Panc1 (cell line): ENCODE data around the gene RCOR2. TPM values are rescaled to one million over a fixed set of nuclear protein-coding genes. Genes with fewer than 3 reads are reported as not detected.

Source experiments
- ATAC-seq: fragments of 200-7000 bp; cut with Tn5 transposase; 2 replicates; pipeline ENCODE4 v1.9.1; 2020; ENCODE audit warnings: mild to moderate bottlenecking, moderate library complexity
- BruUV-seq: library from RNA; stranded (reverse); fragments of 400-500 nt; replicated peaks from 2 replicates; lab custom pipeline; 2021; lab: Mats Ljungman, UMichigan
- CTCF ChIA-PET: fragments of 300-600 bp; sonication (Branson Sonifier 250); formaldehyde crosslinking; loops from one replicate; lab custom pipeline; 2022; ENCODE audit warnings: antibody characterized with exemption; lab: Charles Lee
- POLR2A ChIA-PET: fragments of 300-600 bp; sonication (Branson Sonifier 250); formaldehyde crosslinking; loops from one replicate; lab custom pipeline; 2022; ENCODE audit warnings: antibody characterized with exemption; lab: Charles Lee
- DNase-seq: peaks from one replicate; pipeline ENCODE4 v3.0.0-alpha.2; 2010; ENCODE audit warnings: low read depth, low spot score
- H3K27ac ChIP-seq: 2 replicates; pipeline ENCODE4 v1.5.1; 2011; ENCODE audit warnings: mild to moderate bottlenecking, low read length, inconsistent platforms
- H3K27me3 ChIP-seq: fragments of 200-500 bp; sonication (Bioruptor generic); 2 replicates; pipeline ENCODE4 v1.6.0; 2014; ENCODE audit warnings: low read length, inconsistent platforms; ENCODE audit not compliant: control insufficient read depth, insufficient read depth
- H3K36me3 ChIP-seq: fragments of 200-500 bp; sonication (Bioruptor generic); 2 replicates; pipeline ENCODE4 v1.5.1; 2014; ENCODE audit warnings: inconsistent platforms, mild to moderate bottlenecking, low read length, moderate library complexity; ENCODE audit not compliant: control insufficient read depth, insufficient read depth
- H3K4me1 ChIP-seq: 2 replicates; pipeline ENCODE4 v1.5.1; 2011; ENCODE audit warnings: inconsistent platforms, mild to moderate bottlenecking, low read length, moderate library complexity; ENCODE audit not compliant: control insufficient read depth, insufficient read depth
- H3K4me3 ChIP-seq, 2 experiments: 2 replicates each; pipeline ENCODE4 v1.5.1; 2011 to 2012; ENCODE audit warnings: low read depth in 2 of 2, low read length in 2 of 2, mild to moderate bottlenecking in 2 of 2, inconsistent platforms in 1 of 2, moderate library complexity in 1 of 2
- H3K9me3 ChIP-seq: fragments of 200-500 bp; sonication (Bioruptor generic); 2 replicates; pipeline ENCODE4 v1.5.1; 2014; ENCODE audit warnings: low read depth, mild to moderate bottlenecking, inconsistent platforms, low read length, moderate library complexity; ENCODE audit not compliant: control insufficient read depth, insufficient read depth
- POLR2AphosphoS5 ChIP-seq: IDR thresholded peaks from 2 replicates; pipeline ENCODE4 v1.6.1; 2012; ENCODE audit warnings: mild to moderate bottlenecking, low read depth, low read length, moderate library complexity
- SIN3A ChIP-seq: IDR thresholded peaks from 2 replicates; pipeline ENCODE4 v1.6.1; 2012; ENCODE audit warnings: low read depth, mild to moderate bottlenecking, low read length, moderate library complexity, borderline replicate concordance; ENCODE audit not compliant: insufficient read depth
- TCF7L2 ChIP-seq: IDR thresholded peaks from 2 replicates; pipeline ENCODE4 v1.6.1; 2011; ENCODE audit warnings: mild to moderate bottlenecking, low read depth, low read length, inconsistent platforms
- in situ Hi-C: cut with HindIII; loops from 2 replicates; pipeline ENCODE4 v1.10.0; 2016; ENCODE audit warnings: low sequenced_read_pairs, low pct_unique_long_range_greater_than_20kb
- intact Hi-C: fragments of 100-400 bp; cut with micrococcal nuclease; formaldehyde crosslinking; loops from one replicate; pipeline ENCODE4 v1.10.0; 2022; ENCODE audit not compliant: unreplicated experiment
- total RNA-seq: library from RNA; stranded (reverse); gene quantifications from one replicate; pipeline ENCODE4 v1.2.1, GENCODE V29; 2021; ENCODE audit not compliant: unreplicated experiment
- TF ChIP-seq, protein P1 (sequence below): fragments of 450-650 bp; IDR thresholded peaks from 2 replicates; pipeline ENCODE4 v1.5.1; 2017; ENCODE audit warnings: mild to moderate bottlenecking
- TF ChIP-seq, protein P2 (sequence below), 2 experiments: IDR thresholded peaks; 2 replicates each; pipeline ENCODE4 v1.6.1; 2011 to 2012; ENCODE audit warnings: low read depth in 2 of 2, control low read depth in 1 of 2, low read length in 1 of 2, mild to moderate bottlenecking in 1 of 2, moderate library complexity in 1 of 2; ENCODE audit not compliant: insufficient read depth in 1 of 2

The RCOR2 gene
- total RNA-seq, 1 experiment from 2014 or later, result 10.2 TPM

DNA sequence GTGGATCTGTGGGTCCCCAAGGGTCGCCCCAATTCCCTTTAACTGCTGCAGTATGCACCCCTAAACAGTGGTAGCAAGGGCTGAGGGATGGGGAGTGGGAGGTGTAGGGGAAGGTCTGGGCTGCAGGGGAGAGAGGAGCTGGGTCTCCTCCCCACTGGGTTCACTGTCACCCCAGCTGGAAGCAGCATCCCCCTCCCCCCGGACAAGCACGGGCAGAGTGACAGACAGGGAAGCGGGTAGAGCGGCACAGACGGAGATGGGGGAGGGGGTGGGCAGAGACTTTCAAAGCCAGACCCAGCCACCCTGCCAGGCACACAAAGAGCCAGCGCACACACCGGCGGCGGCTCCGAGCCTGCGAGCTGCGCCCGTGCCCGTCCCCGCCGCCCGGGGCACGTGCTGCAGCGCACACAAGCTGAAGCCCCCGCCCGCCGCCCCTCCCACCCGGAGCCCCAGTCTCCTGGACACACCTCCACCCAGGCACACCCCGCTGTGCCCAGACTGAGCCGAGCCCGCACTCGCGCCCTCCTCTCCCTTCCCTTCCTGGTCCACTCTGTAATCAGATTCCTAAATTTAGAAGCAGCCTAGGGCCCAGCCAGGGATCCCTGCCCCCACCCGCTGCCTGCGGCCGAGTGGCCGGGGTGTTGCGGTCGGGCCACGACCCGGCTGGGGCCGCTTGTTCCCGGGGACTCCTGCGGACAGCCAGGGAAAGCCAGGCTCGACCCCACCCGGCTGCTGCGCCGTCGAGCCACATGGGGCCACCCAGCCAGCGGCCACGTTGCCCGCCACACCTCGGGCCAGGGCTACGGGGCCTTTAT lies 935 bp upstream of the RCOR2 start:
- H3K9me3 ChIP-seq, result no peaks in the 10 kb centered on the region
- peak overlapping the region; percentile 89 for H3K27ac ChIP-seq
- no TSS peak for BruUV-seq
- intact Hi-C loops (no loop called here), in situ Hi-C loops (no loop called here)
- ATAC-seq (peak; percentile 37), DNase-seq (no peak)
- peaks cover 25% of the 10 kb centered on the region for H3K4me1 ChIP-seq
- H3K27me3 ChIP-seq, result no peaks in the 10 kb centered on the region
- no peaks in the 10 kb centered on the region; the same call in 1 of the 2 replicates for H3K36me3 ChIP-seq
- TF ChIP-seq SIN3A (0 out of 2 replicates have a peak, but pooled peaks have one; percentile 24), POLR2AphosphoS5 (no peak)
- CTCF ChIA-PET, result interaction anchor here (0.5 to 1.0 kb wide), 2 partner anchors 17 to 27 kb away, joined by 5 to 7 read pairs; no protein-coding TSS in a partner anchor
- peak overlapping the region; percentile 51 to 70 for H3K4me3 ChIP-seq
- POLR2A ChIA-PET, result no interaction called here

DNA sequence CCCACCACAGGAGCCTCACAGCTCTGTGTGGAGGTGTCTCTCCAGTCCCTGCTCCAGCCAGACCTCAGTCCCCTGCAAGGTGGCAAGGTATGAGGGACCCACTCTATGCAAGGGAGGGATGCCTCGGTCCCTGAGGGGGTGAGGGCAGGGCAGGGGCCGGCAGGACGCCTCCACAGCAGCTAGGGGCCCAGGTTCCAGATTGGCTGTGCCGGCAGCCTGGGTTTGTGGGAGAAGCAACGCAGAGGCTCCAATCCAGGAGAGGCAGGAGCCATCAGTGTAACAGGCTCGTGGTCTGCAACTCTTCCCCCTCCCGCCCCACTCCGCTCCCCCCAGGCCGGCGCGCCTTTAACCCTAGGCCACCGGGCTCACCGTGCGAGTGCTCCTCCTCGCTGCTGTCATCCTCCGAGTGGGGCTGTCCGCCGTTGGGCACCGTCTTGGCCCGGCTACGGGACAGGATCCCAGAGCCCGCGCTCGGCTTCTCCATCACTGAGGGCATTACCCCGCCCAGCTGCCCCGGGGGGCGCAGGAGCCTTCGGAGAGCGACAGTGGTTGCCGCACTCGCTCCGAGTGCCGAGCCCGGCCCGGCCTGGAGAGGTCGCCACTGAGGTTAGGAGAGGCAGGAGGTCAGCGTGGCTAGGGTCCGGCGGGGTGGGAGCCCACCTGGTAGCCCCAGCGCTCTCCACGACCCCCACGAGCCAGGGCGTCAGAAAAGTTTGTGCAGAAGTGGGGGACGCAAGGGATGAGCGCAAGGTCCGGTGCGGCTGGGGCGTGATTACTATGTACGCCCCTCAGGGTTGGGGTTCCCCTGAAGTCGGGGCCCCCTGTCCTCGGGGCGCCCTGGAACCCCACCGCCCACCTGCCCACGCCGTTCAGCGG lies 765 bp downstream of the RCOR2 start:
- H3K4me3 ChIP-seq, result peak overlapping the region; percentile 51 to 62
- H3K4me1 ChIP-seq, result peaks cover 25% of the 10 kb centered on the region
- H3K27ac ChIP-seq, result peak overlapping the region; percentile 29; the same call in 1 of the 2 replicates
- POLR2A ChIA-PET, result no interaction called here
- no peaks in the 10 kb centered on the region for H3K9me3 ChIP-seq
- TF ChIP-seq, protein P1, sequence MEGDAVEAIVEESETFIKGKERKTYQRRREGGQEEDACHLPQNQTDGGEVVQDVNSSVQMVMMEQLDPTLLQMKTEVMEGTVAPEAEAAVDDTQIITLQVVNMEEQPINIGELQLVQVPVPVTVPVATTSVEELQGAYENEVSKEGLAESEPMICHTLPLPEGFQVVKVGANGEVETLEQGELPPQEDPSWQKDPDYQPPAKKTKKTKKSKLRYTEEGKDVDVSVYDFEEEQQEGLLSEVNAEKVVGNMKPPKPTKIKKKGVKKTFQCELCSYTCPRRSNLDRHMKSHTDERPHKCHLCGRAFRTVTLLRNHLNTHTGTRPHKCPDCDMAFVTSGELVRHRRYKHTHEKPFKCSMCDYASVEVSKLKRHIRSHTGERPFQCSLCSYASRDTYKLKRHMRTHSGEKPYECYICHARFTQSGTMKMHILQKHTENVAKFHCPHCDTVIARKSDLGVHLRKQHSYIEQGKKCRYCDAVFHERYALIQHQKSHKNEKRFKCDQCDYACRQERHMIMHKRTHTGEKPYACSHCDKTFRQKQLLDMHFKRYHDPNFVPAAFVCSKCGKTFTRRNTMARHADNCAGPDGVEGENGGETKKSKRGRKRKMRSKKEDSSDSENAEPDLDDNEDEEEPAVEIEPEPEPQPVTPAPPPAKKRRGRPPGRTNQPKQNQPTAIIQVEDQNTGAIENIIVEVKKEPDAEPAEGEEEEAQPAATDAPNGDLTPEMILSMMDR, result peak; percentile 89
- TF ChIP-seq SIN3A (peak; percentile 35; the same call in 1 of the 2 replicates), POLR2AphosphoS5 (no peak; the same call in 1 of the 2 replicates)
- H3K27me3 ChIP-seq, result no peaks in the 10 kb centered on the region
- CTCF ChIA-PET, result interaction anchor here (0.6 to 1.0 kb wide), 2 partner anchors 29 to 137 kb away, joined by 4 to 7 read pairs; no protein-coding TSS in a partner anchor
- ATAC-seq, result peak; percentile 57
- no TSS peak for BruUV-seq
- DNase-seq, result no peak
- no peaks in the 10 kb centered on the region; the same call in 1 of the 2 replicates for H3K36me3 ChIP-seq
- in situ Hi-C loops (no loop called here), intact Hi-C loops (no loop called here)

DNA sequence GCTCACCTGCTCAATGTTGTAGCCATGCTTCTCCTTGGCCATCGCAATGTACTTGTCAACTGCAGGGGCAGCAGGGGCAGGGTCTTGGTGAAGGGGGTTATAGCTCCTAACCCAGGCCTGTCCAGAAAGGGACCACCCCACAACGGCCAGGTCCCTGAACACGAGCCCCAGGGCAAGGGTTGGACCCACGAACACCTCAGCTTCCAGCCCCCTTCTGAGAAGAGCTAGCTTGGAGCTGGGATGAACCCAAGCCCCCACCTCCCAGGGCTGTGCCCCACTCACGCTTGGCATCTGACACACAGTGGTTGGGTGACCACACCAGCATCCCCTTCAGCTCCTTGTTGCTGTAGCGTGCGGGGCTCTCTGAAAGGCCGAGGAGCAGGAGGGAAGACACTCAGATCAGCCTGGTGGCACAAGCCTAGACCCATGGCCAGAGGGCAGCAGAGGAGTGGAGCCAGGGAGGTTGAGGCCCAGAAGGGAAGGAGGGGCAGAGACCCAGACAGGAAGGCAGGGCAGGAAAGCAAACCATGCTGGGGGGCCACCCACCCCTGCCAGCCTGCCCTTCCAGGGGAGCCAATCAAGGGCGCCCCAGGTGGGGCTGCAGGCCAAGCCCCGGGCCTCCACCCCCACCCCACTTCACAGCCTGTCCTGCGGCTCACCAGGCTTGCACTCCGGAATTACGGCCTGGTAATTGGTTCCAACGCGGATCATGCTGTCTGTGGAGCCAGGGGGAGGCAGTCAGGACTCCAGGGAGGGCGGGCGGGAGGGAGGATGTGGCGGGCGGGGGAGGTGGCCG lies 1.9 kb downstream of the RCOR2 start:
- no peak for DNase-seq
- intact Hi-C loops, result no loop called here
- in situ Hi-C loops, result no loop called here
- no peaks in the 10 kb centered on the region for H3K9me3 ChIP-seq
- TF ChIP-seq, protein P2, sequence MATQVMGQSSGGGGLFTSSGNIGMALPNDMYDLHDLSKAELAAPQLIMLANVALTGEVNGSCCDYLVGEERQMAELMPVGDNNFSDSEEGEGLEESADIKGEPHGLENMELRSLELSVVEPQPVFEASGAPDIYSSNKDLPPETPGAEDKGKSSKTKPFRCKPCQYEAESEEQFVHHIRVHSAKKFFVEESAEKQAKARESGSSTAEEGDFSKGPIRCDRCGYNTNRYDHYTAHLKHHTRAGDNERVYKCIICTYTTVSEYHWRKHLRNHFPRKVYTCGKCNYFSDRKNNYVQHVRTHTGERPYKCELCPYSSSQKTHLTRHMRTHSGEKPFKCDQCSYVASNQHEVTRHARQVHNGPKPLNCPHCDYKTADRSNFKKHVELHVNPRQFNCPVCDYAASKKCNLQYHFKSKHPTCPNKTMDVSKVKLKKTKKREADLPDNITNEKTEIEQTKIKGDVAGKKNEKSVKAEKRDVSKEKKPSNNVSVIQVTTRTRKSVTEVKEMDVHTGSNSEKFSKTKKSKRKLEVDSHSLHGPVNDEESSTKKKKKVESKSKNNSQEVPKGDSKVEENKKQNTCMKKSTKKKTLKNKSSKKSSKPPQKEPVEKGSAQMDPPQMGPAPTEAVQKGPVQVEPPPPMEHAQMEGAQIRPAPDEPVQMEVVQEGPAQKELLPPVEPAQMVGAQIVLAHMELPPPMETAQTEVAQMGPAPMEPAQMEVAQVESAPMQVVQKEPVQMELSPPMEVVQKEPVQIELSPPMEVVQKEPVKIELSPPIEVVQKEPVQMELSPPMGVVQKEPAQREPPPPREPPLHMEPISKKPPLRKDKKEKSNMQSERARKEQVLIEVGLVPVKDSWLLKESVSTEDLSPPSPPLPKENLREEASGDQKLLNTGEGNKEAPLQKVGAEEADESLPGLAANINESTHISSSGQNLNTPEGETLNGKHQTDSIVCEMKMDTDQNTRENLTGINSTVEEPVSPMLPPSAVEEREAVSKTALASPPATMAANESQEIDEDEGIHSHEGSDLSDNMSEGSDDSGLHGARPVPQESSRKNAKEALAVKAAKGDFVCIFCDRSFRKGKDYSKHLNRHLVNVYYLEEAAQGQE (IDR thresholded peaks at IDR 0.05; ENCODE audit: insufficient read depth in 1 of 2, low read depth in 2 of 2, low read length in 1 of 2), result no peak
- TF ChIP-seq SIN3A, result no peak
- TF ChIP-seq TCF7L2, result no peak
- TF ChIP-seq, protein P1, result no peak
- no peak; the same call in 1 of the 2 replicates for TF ChIP-seq POLR2AphosphoS5
- no peak overlapping the region for H3K4me3 ChIP-seq
- no peaks in the 10 kb centered on the region; the same call in 1 of the 2 replicates for H3K36me3 ChIP-seq
- peaks cover 29% of the 10 kb centered on the region for H3K4me1 ChIP-seq
- BruUV-seq, result no TSS peak
- CTCF ChIA-PET, result interaction anchor here (0.6 to 1.9 kb wide), 2 partner anchors 21 to 31 kb away, joined by 4 to 5 read pairs; no protein-coding TSS in a partner anchor
- no peaks in the 10 kb centered on the region for H3K27me3 ChIP-seq
- no peak overlapping the region for H3K27ac ChIP-seq
- no peak for ATAC-seq
- POLR2A ChIA-PET, result no interaction called here
